OCI-LY1 (cell line): ENCODE measurements around the gene IFT74.

Experiments used
- H2AFZ ChIP-seq: fragments of 200-600 bp; sonication (generic), shearing (Covaris generic); 2 replicates; pipeline ENCODE4 v1.6.0; 2014; ENCODE audit warnings: antibody characterized with exemption, mild to moderate bottlenecking, low read length
- H3F3A ChIP-seq: fragments of 200-600 bp; sonication (generic), shearing (Covaris generic); 2 replicates; pipeline ENCODE4 v1.6.0; 2014; ENCODE audit warnings: mild to moderate bottlenecking, antibody characterized with exemption, low read length, moderate library complexity; ENCODE audit not compliant: insufficient read depth
- H3K27ac ChIP-seq: fragments of 200-600 bp; sonication (generic); 2 replicates; pipeline ENCODE4 v1.5.1; 2014; ENCODE audit warnings: low read length, mixed run types, mild to moderate bottlenecking, low read depth; ENCODE audit not compliant: poor library complexity, severe bottlenecking
- H3K27me3 ChIP-seq: fragments of 200-600 bp; sonication (generic); 2 replicates; pipeline ENCODE4 v1.6.0; 2014; ENCODE audit warnings: antibody characterized with exemption, mild to moderate bottlenecking, low read length, moderate library complexity; ENCODE audit not compliant: insufficient read depth
- H3K36me3 ChIP-seq: fragments of 200-600 bp; sonication (generic); 2 replicates; pipeline ENCODE4 v1.6.1; 2014; ENCODE audit warnings: mild to moderate bottlenecking, antibody characterized with exemption, low read length, moderate library complexity, mixed read lengths; ENCODE audit not compliant: insufficient read depth
- H3K4me1 ChIP-seq: fragments of 200-600 bp; sonication (generic); 2 replicates; pipeline ENCODE4 v1.5.1; 2014; ENCODE audit warnings: mild to moderate bottlenecking, low read length, moderate library complexity; ENCODE audit not compliant: insufficient read depth, severe bottlenecking
- H3K4me2 ChIP-seq: fragments of 200-600 bp; sonication (generic), shearing (Covaris generic); 2 replicates; pipeline ENCODE4 v1.6.1; 2014; ENCODE audit warnings: low read length
- H3K4me3 ChIP-seq: fragments of 200-600 bp; sonication (generic); 2 replicates; pipeline ENCODE4 v1.5.1; 2014; ENCODE audit warnings: low read length, low read depth, mild to moderate bottlenecking, mixed read lengths; ENCODE audit not compliant: poor library complexity, severe bottlenecking
- H3K79me2 ChIP-seq: fragments of 200-600 bp; shearing (Covaris generic); 2 replicates; pipeline ENCODE4 v1.6.1; 2016; ENCODE audit warnings: mixed run types, low read length, mixed read lengths; ENCODE audit not compliant: insufficient read depth
- H3K9ac ChIP-seq: fragments of 200-600 bp; sonication (generic), shearing (Covaris generic); 2 replicates; pipeline ENCODE4 v1.6.1; 2014; ENCODE audit warnings: mild to moderate bottlenecking, low read length, mixed read lengths
- H3K9me2 ChIP-seq: fragments of 200-600 bp; sonication (generic), shearing (Covaris generic); 2 replicates; pipeline ENCODE4 v1.6.1; 2014; ENCODE audit warnings: low read depth, mild to moderate bottlenecking, low read length, mixed read lengths
- H3K9me3 ChIP-seq: fragments of 200-600 bp; shearing (Covaris generic); 2 replicates; pipeline ENCODE4 v1.6.1; 2014; ENCODE audit warnings: low read length, mixed read lengths
- H4K20me1 ChIP-seq: fragments of 200-600 bp; sonication (generic), shearing (Covaris generic); 2 replicates; pipeline ENCODE4 v1.6.0; 2016; ENCODE audit warnings: mild to moderate bottlenecking, low read length; ENCODE audit not compliant: insufficient read depth
- EZH2 ChIP-seq: fragments of 200-600 bp; sonication (generic), shearing (Covaris generic); IDR thresholded peaks from 2 replicates; pipeline ENCODE4 v1.8.0; 2017; ENCODE audit warnings: borderline replicate concordance, mixed run types, mild to moderate bottlenecking, antibody characterized with exemption, low read length, moderate library complexity, mixed read lengths
- TF ChIP-seq, protein P1 (sequence below): fragments of 200-600 bp; sonication (generic), shearing (Covaris generic); IDR thresholded peaks from 2 replicates; pipeline ENCODE4 v1.5.1; 2017; ENCODE audit warnings: mild to moderate bottlenecking, antibody characterized with exemption, low read length, moderate library complexity, mixed read lengths

IFT74 gene

DNA sequence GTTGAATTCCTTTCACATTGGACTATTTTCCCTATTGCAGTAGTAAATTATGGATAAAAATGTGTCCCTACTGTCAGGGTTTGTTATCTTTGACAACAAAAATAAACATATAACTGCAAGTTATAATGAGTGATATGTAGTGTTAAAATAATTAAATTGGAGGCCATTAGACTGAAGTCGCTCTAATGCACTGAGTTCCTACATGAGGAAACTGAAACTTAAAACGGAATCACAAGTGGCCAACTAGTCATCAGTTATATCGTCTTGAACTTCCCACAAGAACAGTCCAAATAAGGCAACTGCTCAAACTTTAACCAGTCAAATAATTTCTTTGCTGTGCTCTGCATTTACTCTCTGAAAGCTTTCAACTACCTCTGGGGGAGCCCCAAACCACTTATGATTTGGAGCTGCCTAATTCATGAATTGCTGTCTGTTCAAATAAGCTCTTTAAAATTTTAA lies 2.1 kb upstream of the IFT74 start:
- Histone ChIP-seq H3K4me3 (no peak overlapping the region), H3K9me2 (no peaks in the 10 kb centered on the region), H2AFZ (no peak overlapping the region), H3K4me2 (no peak overlapping the region), H3K9ac (no peak overlapping the region), H3K79me2 (no peaks in the 10 kb centered on the region), H3K27me3 (no peaks in the 10 kb centered on the region), H3K4me1 (peaks cover 29% of the 10 kb centered on the region), H3F3A (no peaks in the 10 kb centered on the region), H3K9me3 (no peaks in the 10 kb centered on the region), H4K20me1 (no peaks in the 10 kb centered on the region), H3K36me3 (no peaks in the 10 kb centered on the region), H3K27ac (peak overlapping the region; percentile 5)
- TF ChIP-seq, protein P1, sequence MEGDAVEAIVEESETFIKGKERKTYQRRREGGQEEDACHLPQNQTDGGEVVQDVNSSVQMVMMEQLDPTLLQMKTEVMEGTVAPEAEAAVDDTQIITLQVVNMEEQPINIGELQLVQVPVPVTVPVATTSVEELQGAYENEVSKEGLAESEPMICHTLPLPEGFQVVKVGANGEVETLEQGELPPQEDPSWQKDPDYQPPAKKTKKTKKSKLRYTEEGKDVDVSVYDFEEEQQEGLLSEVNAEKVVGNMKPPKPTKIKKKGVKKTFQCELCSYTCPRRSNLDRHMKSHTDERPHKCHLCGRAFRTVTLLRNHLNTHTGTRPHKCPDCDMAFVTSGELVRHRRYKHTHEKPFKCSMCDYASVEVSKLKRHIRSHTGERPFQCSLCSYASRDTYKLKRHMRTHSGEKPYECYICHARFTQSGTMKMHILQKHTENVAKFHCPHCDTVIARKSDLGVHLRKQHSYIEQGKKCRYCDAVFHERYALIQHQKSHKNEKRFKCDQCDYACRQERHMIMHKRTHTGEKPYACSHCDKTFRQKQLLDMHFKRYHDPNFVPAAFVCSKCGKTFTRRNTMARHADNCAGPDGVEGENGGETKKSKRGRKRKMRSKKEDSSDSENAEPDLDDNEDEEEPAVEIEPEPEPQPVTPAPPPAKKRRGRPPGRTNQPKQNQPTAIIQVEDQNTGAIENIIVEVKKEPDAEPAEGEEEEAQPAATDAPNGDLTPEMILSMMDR, result 0 out of 2 replicates have a peak, but pooled peaks have one; percentile 8
- TF ChIP-seq EZH2, result no peak

DNA sequence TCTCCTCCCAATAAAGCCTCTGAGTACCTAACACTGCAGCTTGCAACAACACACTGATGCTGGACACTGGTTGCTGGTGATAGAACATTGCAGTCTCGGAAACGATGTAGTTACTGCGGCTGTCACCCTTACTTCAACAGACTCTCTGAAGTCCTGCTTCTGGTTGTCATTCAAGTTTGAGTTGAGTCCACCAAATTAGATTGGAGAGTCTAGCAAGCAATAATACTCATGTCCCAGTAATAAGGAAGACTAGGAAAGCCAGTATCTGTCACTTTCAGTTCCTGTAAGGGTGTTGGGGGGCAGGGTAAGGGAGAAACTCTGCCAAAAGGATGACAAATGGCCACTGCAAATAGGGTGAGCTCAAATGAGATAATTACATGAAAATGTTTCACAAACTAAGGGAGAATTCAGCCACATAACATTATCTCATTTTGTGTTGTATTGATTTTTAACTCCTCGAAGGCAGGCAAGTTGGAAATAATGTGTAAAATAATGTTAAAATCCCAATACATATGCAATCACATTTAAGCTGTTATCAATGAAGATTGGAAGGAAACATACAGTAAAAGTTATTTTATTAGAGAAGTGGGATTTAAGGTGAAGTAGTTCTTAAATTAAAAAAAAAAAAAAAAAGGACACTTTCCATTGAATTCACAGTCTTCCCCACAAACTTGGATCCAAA lies 849 bp upstream of the IFT74 start:
- H3K27ac ChIP-seq, result peak overlapping the region; percentile 61
- peak overlapping the region; percentile 81 for H3K4me2 ChIP-seq
- peak overlapping the region; percentile 54 for H2AFZ ChIP-seq
- peak overlapping the region; percentile 76 for H3K9ac ChIP-seq
- no peaks in the 10 kb centered on the region for H3K27me3 ChIP-seq
- H3K9me3 ChIP-seq, result no peaks in the 10 kb centered on the region
- H3K79me2 ChIP-seq, result no peaks in the 10 kb centered on the region
- H3K4me1 ChIP-seq, result peaks cover 29% of the 10 kb centered on the region
- no peaks in the 10 kb centered on the region for H4K20me1 ChIP-seq
- no peaks in the 10 kb centered on the region for H3K9me2 ChIP-seq
- no peaks in the 10 kb centered on the region for H3K36me3 ChIP-seq
- TF ChIP-seq EZH2, result no peak
- TF ChIP-seq, protein P1, result no peak
- no peaks in the 10 kb centered on the region for H3F3A ChIP-seq
- peak overlapping the region; percentile 73 for H3K4me3 ChIP-seq

DNA sequence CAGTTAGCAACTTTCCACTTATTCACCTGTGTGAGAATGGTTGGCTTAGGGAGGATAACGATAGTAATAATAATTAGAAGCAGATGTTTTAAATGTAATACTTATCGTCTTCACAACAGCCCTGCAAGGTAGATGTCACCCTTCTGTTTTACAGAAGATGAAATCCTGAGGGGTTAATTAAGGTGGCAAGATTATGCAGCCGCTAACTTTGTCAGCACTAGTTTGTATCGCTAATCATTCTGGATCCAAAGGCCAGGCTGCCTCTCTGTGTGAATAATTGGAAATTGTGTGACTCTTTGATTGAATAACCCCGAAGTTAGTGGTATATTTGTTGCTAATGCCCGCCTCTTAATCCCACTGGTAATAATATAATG lies 635 bp downstream of the IFT74 start:
- Histone ChIP-seq H3K9me3 (no peaks in the 10 kb centered on the region), H3K27me3 (no peaks in the 10 kb centered on the region), H4K20me1 (no peaks in the 10 kb centered on the region), H3K4me1 (peaks cover 29% of the 10 kb centered on the region), H3K4me3 (peak overlapping the region; percentile 73), H3K27ac (peak overlapping the region; percentile 61), H2AFZ (no peak overlapping the region), H3K9me2 (no peaks in the 10 kb centered on the region), H3K79me2 (no peaks in the 10 kb centered on the region), H3F3A (no peaks in the 10 kb centered on the region), H3K36me3 (no peaks in the 10 kb centered on the region), H3K4me2 (peak overlapping the region; percentile 81), H3K9ac (peak overlapping the region; percentile 76)
- no peak for TF ChIP-seq EZH2
- TF ChIP-seq, protein P1, result no peak
